ENCODE data around the gene MAS1L. TPM values are rescaled to one million over a fixed set of nuclear protein-coding genes. Genes with fewer than 3 reads are reported as not detected.

MAS1L gene
- total RNA-seq, 3 donors from 2014 or later (not counting 1 experiment from before 2014, with no cell fraction given), result not detected

GRCh38 chr6:29465801-29466200 lies 22.0 kb downstream of the MAS1L start:
- H3K4me1 ChIP-seq (ENCODE audit: control insufficient read depth, insufficient read depth, low read length), result no peaks in the 10 kb centered on the region
- H3K9me3 ChIP-seq (ENCODE audit: control insufficient read depth, insufficient read depth, low read length), result no peaks in the 10 kb centered on the region
- H3K4me3 ChIP-seq (ENCODE audit: low read length), result no peak overlapping the region
- ATAC-seq (no peak), DNase-seq (no peak)
- H3K27ac ChIP-seq (ENCODE audit: low read length), result no peak overlapping the region
- H3K9me3 Mint-ChIP-seq, result no peaks in the 10 kb centered on the region
- no peak overlapping the region for H3K4me3 Mint-ChIP-seq
- H3K27me3 Mint-ChIP-seq (ENCODE audit: low read depth in 2 of 2), result peaks cover 12 to 21% of the 10 kb centered on the region in 2 donors
- no peaks in the 10 kb centered on the region for H3K27me3 ChIP-seq (ENCODE audit: control insufficient read depth, insufficient read depth, low read length)
- no peak overlapping the region for H3K27ac Mint-ChIP-seq
- H3K36me3 ChIP-seq (ENCODE audit: control insufficient read depth, insufficient read depth, low read length), result no peaks in the 10 kb centered on the region
- no peaks in the 10 kb centered on the region for H3K4me1 Mint-ChIP-seq
- intact Hi-C loops (cut with micrococcal nuclease), result no loop called here
- 100% methylated on average over 1 of the region's 2 CpGs for WGBS (ENCODE audit: insufficient coverage)
- no peaks in the 10 kb centered on the region for H3K36me3 Mint-ChIP-seq
- TF ChIP-seq CTCF (IDR thresholded peaks at IDR 0.05), result no peak

GRCh38 chr6:29465279-29465678 lies 22.5 kb downstream of the MAS1L start:
- intact Hi-C loops (cut with micrococcal nuclease), result no loop called here

GRCh38 chr6:29462022-29462421 lies 25.7 kb downstream of the MAS1L start:
- 79% methylated on average over 6 of the region's 6 CpGs for WGBS (ENCODE audit: insufficient coverage)
- intact Hi-C loops (cut with micrococcal nuclease), result no loop called here
- H3K27ac ChIP-seq (ENCODE audit: low read length), result no peak overlapping the region
- Mint-ChIP-seq H3K27ac (no peak overlapping the region), H3K4me1 (no peaks in the 10 kb centered on the region), H3K9me3 (no peaks in the 10 kb centered on the region), H3K4me3 (no peak overlapping the region), H3K36me3 (no peaks in the 10 kb centered on the region), H3K27me3 (ENCODE audit: low read depth in 2 of 2) (peaks cover 12 to 35% of the 10 kb centered on the region in 2 donors)
- no peaks in the 10 kb centered on the region for H3K36me3 ChIP-seq (ENCODE audit: control insufficient read depth, insufficient read depth, low read length)
- H3K9me3 ChIP-seq (ENCODE audit: control insufficient read depth, insufficient read depth, low read length), result no peaks in the 10 kb centered on the region
- ATAC-seq (no peak), DNase-seq (no peak)
- no peak overlapping the region for H3K4me3 ChIP-seq (ENCODE audit: low read length)
- no peaks in the 10 kb centered on the region for H3K27me3 ChIP-seq (ENCODE audit: control insufficient read depth, insufficient read depth, low read length)
- no peaks in the 10 kb centered on the region for H3K4me1 ChIP-seq (ENCODE audit: control insufficient read depth, insufficient read depth, low read length)
- TF ChIP-seq CTCF (IDR thresholded peaks at IDR 0.05), result no peak

More at GRCh38 chr6:29465279-29465678, 22.5 kb downstream of the MAS1L start:
- DNase-seq, result no peak
- H3K4me1 Mint-ChIP-seq, result no peaks in the 10 kb centered on the region
- no peak for ATAC-seq
- no peaks in the 10 kb centered on the region for H3K9me3 ChIP-seq (ENCODE audit: control insufficient read depth, insufficient read depth, low read length)
- H3K4me3 ChIP-seq (ENCODE audit: low read length), result no peak overlapping the region
- 90% methylated on average over 2 of the region's 2 CpGs for WGBS (ENCODE audit: insufficient coverage)
- H3K4me1 ChIP-seq (ENCODE audit: control insufficient read depth, insufficient read depth, low read length), result no peaks in the 10 kb centered on the region
- no peaks in the 10 kb centered on the region for H3K36me3 Mint-ChIP-seq
- H3K36me3 ChIP-seq (ENCODE audit: control insufficient read depth, insufficient read depth, low read length), result no peaks in the 10 kb centered on the region
- TF ChIP-seq CTCF (IDR thresholded peaks at IDR 0.05), result no peak
- no peak overlapping the region for H3K4me3 Mint-ChIP-seq
- no peaks in the 10 kb centered on the region for H3K9me3 Mint-ChIP-seq
- H3K27me3 Mint-ChIP-seq (ENCODE audit: low read depth in 2 of 2), result peaks cover 12 to 21% of the 10 kb centered on the region in 2 donors
- no peaks in the 10 kb centered on the region for H3K27me3 ChIP-seq (ENCODE audit: control insufficient read depth, insufficient read depth, low read length)
- H3K27ac ChIP-seq (ENCODE audit: low read length), result no peak overlapping the region
- no peak overlapping the region for H3K27ac Mint-ChIP-seq

Data from natural killer cell (primary cell).